ENCODE measurements around the gene MROH9.

DNA sequence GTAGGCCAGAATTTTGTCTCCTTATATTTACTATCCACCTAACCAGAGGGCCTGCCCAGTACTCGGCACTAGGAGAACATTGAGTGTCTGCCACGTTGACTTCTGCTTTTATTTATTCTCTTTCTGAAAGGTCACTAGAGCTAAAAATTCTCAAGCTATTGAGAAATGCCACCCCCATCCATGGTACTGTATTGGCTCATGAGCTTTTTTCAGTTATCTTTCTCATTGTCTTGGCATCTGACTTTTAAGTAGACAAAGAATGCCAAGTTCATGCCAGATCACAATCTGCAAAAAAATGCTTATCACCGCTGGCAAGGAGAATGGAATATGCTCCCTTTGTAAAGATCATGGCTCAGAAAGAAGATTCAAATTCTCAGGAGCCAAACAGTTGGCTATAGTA lies 49.8 kb upstream of the MROH9 start:
- TF ChIP-seq CTCF (IDR thresholded peaks at IDR 0.05 in 2 of 3, conservative IDR thresholded peaks at IDR 0.05 in 1 of 3; ENCODE audit: borderline replicate concordance in 1 of 3, insufficient read depth in 1 of 3, low read depth in 2 of 3, low read length in 2 of 3) (no peak), EZH2 (IDR thresholded peaks at IDR 0.05) (no peak), CBX3 (IDR thresholded peaks at IDR 0.05; ENCODE audit: low read depth) (no peak), YY1 (IDR thresholded peaks at IDR 0.05; ENCODE audit: extremely low read depth, insufficient replicate concordance, low read depth, low read length) (no peak), ZNF274 (IDR thresholded peaks at IDR 0.05; ENCODE audit: low read depth, low read length) (no peak), JUND (IDR thresholded peaks at IDR 0.05) (no peak), ZBTB33 (IDR thresholded peaks at IDR 0.05; ENCODE audit: extremely low read depth, insufficient replicate concordance, low read length) (no peak), ATF3 (IDR thresholded peaks at IDR 0.05) (no peak), ELF1 (IDR thresholded peaks at IDR 0.05; ENCODE audit: borderline replicate concordance, low read depth) (no peak)
- TF ChIP-seq, protein P1, sequence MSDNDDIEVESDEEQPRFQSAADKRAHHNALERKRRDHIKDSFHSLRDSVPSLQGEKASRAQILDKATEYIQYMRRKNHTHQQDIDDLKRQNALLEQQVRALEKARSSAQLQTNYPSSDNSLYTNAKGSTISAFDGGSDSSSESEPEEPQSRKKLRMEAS (IDR thresholded peaks at IDR 0.05): no peak

Data from HCT116 (cell line).